ENCODE data around the gene NCBP3. TPM values are rescaled to one million over a fixed set of nuclear protein-coding genes. Genes with fewer than 3 reads are reported as not detected.

Gene NCBP3
- total and polyA plus RNA-seq, 2 of the 4 experiments (the other 2 are of a cell fraction) = 10.8 to 13.5 TPM

GRCh38 chr17:3866276-3866675, 20.2 kb upstream of the NCBP3 start:
- Histone ChIP-seq H3K9ac (ENCODE audit: low read depth, low read length) (no peak overlapping the region), H3K4me3 (ENCODE audit: insufficient read depth, low read depth, low read length) (no peak overlapping the region), H2BK15ac (ENCODE audit: low read depth, low read length) (no peak overlapping the region), H2AK9ac (replicated peaks; ENCODE audit: low read depth, low read length, poor library complexity) (no peak overlapping the region), H3K4me1 (ENCODE audit: control insufficient read depth, insufficient read depth, low read length) (no peaks in the 10 kb centered on the region), H2BK5ac (ENCODE audit: low read depth, low read length, poor library complexity, severe bottlenecking) (no peak overlapping the region), H4K5ac (ENCODE audit: low read depth, low read length) (no peak overlapping the region), H3K56ac (ENCODE audit: extremely low read depth, insufficient read depth, low read length) (no peak overlapping the region), H3K27ac (ENCODE audit: insufficient read depth, low read length) (no peak overlapping the region), H2BK20ac (ENCODE audit: low read depth, low read length) (no peak overlapping the region), H3K14ac (replicated peaks; ENCODE audit: low read depth, low read length) (no peak overlapping the region), H3K36me3 (ENCODE audit: control insufficient read depth, insufficient read depth, low read length) (peaks cover 11% of the 10 kb centered on the region), H3K23ac (ENCODE audit: low read depth, low read length) (no peak overlapping the region), H4K20me1 (ENCODE audit: insufficient read depth, low read length) (no peaks in the 10 kb centered on the region), H3K9me3 (ENCODE audit: control insufficient read depth, insufficient read depth, low read length) (no peaks in the 10 kb centered on the region), H2AFZ (replicated peaks; ENCODE audit: low read length, poor library complexity) (no peak overlapping the region), H2BK120ac (ENCODE audit: low read depth, low read length) (no peak overlapping the region), H2AK5ac (ENCODE audit: low read depth, low read length) (no peak overlapping the region), H3K18ac (ENCODE audit: low read depth, low read length) (no peak overlapping the region), H3K27me3 (ENCODE audit: control insufficient read depth, insufficient read depth, low read length) (no peaks in the 10 kb centered on the region), H3K79me1 (ENCODE audit: low read depth in 1 of 2, low read length in 2 of 2) (no peaks in the 10 kb centered on the region), H3K4me2 (ENCODE audit: low read depth, low read length) (no peak overlapping the region), H4K8ac (ENCODE audit: low read depth in 2 of 2, low read length in 2 of 2) (no peak overlapping the region), H3K9me1 (ENCODE audit: insufficient read depth, low read length) (no peaks in the 10 kb centered on the region), H4K91ac (ENCODE audit: insufficient read depth, low read depth, low read length) (no peak overlapping the region), H3K4ac (ENCODE audit: low read depth, low read length) (no peak overlapping the region)
- BruUV-seq (replicated peaks) = no TSS peak
- CTCF ChIA-PET = no interaction called here
- no peak for ATAC-seq (ENCODE audit: low read depth)
- POLR2A ChIA-PET (ENCODE audit: unreplicated experiment) = no interaction called here
- intact Hi-C loops (cut with micrococcal nuclease) = loop anchor here (10.0 kb wide), 1 partner anchor 209 kb away; no protein-coding TSS in a partner anchor
- in situ Hi-C loops (cut with MboI; ENCODE audit: low sequenced_read_pairs) = no loop called here
- WGBS, 2 experiments (ENCODE audit: extremely low coverage in 2 of 2, insufficient read length in 1 of 2) = 95% methylated on average over 20 of the region's 21 CpGs; no CpG with 5 or more reads in 1 of the 2 experiments
- DNase-seq = no peak
- dilution Hi-C loops (cut with HindIII; ENCODE audit: low sequenced_read_pairs, unreplicated experiment) = no loop called here
- TF ChIP-seq CEBPB (IDR thresholded peaks at IDR 0.05; ENCODE audit: low read depth, low read length) (no peak), CTCF (conservative IDR thresholded peaks at IDR 0.05; ENCODE audit: low read depth, low read length) (no peak), SMC3 (IDR thresholded peaks at IDR 0.05; ENCODE audit: low read depth, low read length) (no peak), RAD21 (IDR thresholded peaks at IDR 0.05; ENCODE audit: low read length) (no peak)

Data from IMR-90 (cell line).